ENCODE results near the gene RLN3.

Gene RLN3, protein sequence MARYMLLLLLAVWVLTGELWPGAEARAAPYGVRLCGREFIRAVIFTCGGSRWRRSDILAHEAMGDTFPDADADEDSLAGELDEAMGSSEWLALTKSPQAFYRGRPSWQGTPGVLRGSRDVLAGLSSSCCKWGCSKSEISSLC

DNA sequence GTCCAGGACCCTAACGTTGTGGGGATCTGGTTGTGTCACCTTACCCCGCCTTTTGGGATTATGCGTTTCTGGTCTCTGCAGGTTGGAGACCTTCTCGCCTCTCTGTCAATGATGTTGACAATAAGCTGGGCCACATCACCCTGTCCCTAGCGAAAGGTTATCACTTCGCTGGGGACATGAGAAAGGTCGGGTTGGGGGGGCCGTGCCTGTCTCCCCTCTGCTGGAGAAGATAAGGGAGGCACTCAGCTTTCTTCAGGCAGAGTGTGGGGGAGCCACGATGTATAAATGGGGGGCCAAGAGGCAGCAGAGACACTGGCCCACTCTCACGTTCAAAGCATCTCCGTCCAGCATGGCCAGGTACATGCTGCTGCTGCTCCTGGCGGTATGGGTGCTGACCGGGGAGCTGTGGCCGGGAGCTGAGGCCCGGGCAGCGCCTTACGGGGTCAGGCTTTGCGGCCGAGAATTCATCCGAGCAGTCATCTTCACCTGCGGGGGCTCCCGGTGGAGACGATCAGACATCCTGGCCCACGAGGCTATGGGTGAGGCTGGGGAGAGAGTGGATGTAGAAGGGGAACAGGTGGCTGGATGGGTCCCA, at the start of gene RLN3:
RLN3 (plus strand) TSS at position 293 of the 595 bp plus-strand sequence; CDS start at position 350, 57 bp downstream.
- no peak for DNase-seq

GRCh38 chr19:13978351-13979243, 49.4 kb upstream of the RLN3 start:
- DNase-seq, result no peak

DNA sequence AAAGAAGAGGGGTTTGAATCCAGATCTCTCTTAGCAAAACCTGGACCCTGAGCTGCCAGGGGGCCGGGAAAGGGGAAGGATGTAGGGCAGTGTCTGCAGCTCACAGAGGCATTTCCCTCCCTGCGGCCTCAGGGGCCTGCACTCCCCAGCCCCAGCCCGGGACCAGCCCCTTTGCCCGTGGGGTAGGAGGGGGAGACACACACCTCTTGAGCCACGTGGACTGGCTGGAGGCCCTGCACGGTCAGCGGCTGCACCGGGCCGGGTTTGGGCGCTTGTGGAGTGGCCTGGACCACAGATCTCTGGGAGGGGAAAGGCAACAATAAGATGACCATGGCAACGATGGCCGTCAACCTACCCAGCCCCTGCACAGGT, 48.7 kb upstream of the RLN3 start:
- no peak for DNase-seq

- DNase-seq, result no peak
Observed at GRCh38 chr19:13979686-13980085, 48.3 kb upstream of the RLN3 start.

- DNase-seq, result no peak
Observed at GRCh38 chr19:13980340-13980739, 47.6 kb upstream of the RLN3 start.

- DNase-seq, result no peak
Observed at GRCh38 chr19:13981021-13981420, 46.9 kb upstream of the RLN3 start.

DNA sequence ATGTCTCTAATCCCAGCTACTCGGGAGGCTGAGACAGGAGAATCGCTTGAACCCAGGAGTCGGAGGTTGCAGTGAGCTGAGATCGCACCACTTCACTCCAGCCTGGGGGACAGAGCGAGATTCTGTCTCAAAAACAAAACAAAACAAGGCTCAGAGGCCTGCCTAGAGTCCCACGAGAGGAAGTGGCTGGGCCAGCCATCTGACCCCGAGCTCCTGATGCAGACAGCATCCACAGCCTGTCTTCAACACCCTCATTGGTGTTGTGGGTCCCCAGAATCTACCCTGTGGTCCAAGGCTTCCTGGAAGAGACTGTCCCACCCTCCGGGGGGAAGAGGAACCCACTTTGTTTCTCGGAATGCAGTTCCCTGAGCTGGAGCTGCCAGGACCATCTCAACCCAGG, 46.5 kb upstream of the RLN3 start:
- DNase-seq, result no peak

DNA sequence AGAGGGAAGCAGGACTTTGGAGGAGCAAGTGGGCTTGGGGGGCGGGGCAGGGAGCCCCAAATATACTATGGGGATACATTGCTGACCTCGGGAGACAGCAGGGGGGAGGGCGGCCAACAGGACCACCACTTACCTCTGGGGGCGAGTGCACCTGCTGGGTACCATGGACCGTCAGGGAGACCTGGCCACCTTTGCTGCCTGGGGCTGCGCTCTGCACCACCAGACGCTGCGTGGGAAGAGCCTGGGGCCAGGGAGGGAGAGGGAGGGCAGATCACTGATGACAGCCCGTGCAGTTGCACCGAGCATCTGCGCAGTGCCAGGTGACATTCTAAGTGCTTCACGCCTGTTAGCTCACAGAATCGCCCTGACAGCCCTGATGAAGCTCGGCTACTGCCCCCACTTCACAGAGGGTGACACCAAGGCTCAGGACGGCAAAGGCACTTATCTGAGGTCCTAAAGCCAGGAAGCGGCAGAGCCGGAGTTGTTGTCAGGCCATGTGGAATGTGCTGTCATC, 45.9 kb upstream of the RLN3 start:
- DNase-seq, result no peak

DNA sequence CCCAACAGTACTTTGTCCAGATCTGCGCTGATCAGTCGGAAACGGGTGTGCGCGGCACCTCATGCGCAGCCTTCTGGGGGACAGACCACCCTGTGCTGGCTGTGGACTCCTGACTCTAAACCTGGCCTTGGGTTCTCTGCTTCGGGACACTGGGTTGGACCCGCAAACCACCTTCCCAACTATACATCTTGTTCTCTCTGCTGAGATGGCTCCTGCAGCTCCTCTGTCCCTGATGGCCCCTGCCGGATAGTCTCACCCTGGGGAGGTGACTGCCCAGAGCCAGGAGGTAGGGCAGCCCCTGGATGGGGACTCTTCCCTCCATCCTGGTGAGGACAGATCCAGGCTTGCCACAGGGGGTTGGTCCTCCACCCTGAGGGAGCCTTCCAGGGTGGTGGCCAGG, 45.2 kb upstream of the RLN3 start:
- DNase-seq, result no peak

- DNase-seq, result no peak
Observed at GRCh38 chr19:13983213-13983889, 44.6 kb upstream of the RLN3 start.

GRCh38 chr19:13984186-13984585, 43.8 kb upstream of the RLN3 start:
- DNase-seq, result no peak

DNA sequence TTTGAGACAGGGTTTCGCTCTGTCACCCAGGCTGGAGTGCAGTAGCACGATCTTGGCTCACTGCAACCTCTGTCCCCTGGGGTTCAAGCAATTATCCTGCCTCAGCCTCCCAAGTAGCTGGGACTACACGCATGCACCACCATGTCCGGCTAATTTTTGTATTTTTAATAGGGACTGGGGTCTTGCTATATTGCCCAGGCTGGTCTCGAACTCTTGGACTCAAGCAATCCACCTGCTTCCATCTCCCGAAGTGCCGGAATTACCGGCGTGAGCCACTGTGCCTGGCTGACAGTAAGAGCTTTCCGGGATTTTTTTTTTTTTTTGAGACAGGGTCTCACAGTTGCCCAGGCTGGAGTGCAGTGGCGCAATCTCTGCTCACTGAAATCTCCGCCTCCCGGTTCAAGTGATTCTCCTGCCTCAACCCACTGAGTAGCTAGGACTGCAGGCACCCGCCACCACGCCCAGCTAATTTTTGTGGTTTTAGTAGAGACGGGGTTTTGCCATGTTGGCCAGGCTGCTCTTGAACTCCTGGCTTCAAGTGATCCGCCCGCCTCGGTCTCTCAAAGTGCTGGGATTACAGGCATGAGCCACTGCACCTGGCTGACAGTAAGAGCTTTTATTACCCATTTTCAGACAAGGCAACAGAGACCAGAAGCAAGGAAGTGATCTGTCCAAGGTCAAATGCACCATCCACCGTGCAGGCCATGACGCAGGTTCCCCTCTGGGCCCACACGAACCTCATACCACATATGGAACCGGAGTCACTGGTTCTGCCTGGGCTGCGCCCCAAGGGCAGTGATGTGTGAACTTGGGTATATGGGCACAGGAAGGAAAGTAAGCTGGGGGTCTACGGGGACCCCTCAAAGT, 42.8 kb upstream of the RLN3 start:
- DNase-seq, result no peak

GRCh38 chr19:13985771-13986347, 42.1 kb upstream of the RLN3 start:
- DNase-seq, result no peak

GRCh38 chr19:13986348-13986904, 41.5 kb upstream of the RLN3 start:
- DNase-seq, result peak; percentile 51

DNA sequence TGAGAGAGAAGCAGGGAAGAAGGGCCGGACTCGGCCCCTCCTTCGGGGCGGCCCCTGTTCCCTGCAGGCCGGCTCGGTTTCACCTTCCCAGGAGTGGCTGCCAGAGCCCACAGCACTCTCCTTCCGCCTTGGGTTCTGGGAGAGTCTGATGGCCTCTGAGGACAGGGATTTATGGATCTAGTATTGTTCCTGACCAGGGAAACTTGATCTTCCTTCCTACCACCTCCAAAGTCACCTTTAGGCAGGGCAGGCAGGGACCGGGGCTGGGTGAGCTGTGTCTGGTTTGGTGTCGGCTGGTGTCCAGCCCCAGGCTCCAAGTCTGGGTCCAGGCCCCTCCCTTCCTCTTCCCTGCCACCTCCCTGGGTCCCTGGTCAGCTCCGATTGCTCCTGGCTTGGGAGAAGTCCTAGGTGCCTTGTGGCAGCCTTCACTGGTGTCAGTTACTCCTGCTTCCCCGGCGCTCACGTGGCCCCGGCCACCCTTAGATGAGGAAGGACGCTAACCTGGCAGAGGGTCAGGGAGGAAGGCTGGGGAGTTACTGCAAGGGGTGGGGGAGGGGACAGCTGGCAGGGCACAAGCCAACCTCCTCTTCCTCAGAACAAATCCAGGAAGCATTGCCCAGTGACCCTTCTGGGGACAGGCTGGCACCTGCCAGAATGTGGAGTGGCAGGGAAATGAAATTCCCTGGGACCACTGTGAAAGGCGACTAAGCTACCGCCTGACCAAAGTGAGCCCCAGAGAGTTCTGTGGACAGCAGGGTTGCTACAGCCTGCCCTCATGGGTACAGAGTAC, 40.7 kb upstream of the RLN3 start:
- DNase-seq, result no peak

- DNase-seq, result no peak
Observed at GRCh38 chr19:13989487-13989886, 38.5 kb upstream of the RLN3 start.

GRCh38 chr19:13990085-13990484, 37.9 kb upstream of the RLN3 start:
- DNase-seq, result no peak

DNA sequence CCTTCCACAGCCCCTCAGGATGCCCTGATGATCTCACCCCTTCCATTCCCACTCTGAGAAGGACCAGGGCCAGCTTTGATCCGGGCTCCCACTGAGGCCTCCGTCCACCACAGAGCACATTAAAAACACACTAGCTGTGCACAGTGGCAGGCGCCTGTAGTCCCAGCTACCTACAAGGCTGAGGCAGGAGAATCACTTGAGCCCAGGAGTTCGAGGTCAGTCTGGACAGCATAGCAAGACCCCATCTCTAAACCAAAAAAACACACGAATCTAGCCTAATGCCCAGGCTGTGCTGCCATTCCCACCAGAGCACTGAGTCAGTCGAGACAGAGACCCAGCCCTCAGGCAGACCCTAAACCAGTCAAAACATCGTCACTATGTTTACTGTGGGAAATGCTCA, 35.9 kb upstream of the RLN3 start:
- DNase-seq, result no peak

DNA sequence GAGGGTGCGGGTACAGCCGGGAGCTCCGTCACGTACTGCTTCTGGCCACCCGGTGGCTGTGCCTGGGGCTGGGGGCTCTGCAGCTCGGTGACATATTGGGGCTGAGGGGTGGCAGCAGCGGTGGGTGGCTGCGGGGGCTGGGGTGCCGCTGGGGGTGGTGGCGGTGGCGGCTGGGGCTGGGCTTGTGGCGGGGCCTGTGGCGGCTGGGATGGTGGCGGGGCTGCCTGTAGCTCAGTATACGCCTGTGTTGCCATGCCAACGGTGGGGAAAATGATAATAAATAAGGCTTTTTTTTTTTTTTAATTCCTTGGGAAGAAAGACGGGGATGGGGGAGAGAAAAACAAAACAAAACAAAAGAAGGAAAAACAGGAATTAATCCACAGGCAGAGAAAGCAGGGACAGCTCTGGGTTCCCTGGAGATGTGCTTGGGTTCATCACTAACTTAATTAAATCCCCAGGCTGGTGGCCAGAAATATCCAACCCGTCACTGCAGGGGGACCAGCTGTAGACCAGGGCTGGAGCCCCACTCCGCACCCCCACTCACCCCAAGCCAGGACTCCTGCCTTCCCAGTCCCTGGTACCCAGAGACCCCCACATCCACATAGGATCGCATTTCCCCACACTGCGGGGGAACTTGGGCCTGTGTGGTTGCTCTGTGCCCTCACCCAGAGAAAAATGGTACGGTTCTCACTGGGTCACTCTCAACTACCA, 34.2 kb upstream of the RLN3 start:
- DNase-seq, result no peak
